Endothelial cell (in vitro differentiated cells): Measurements from ENCODE around the gene CCL20. TPM values are rescaled to one million over a fixed set of nuclear protein-coding genes. Genes with fewer than 3 reads are reported as not detected.

ENCODE experiments used
- DNase-seq: peaks from one replicate; pipeline ENCODE4 v3.0.0; 2021; ENCODE audit warnings: low spot score
- H3K27ac Mint-ChIP-seq: one replicate; pipeline ENCODE4 v1.8.0; 2021; ENCODE audit warnings: mixed read lengths, inconsistent platforms; ENCODE audit not compliant: unreplicated experiment
- H3K27me3 Mint-ChIP-seq: one replicate; pipeline ENCODE4 v1.8.0; 2021; ENCODE audit warnings: mild to moderate bottlenecking, moderate library complexity, mixed read lengths, inconsistent platforms; ENCODE audit not compliant: unreplicated experiment
- H3K36me3 Mint-ChIP-seq: one replicate; pipeline ENCODE4 v1.8.0; 2021; ENCODE audit warnings: mild to moderate bottlenecking, low read depth, mixed read lengths, inconsistent platforms; ENCODE audit not compliant: unreplicated experiment
- H3K4me1 Mint-ChIP-seq: one replicate; pipeline ENCODE4 v1.8.0; 2021; ENCODE audit warnings: mild to moderate bottlenecking, mixed read lengths, inconsistent platforms; ENCODE audit not compliant: unreplicated experiment
- H3K4me3 Mint-ChIP-seq: one replicate; pipeline ENCODE4 v1.8.0; 2021; ENCODE audit warnings: mild to moderate bottlenecking, mixed read lengths, inconsistent platforms; ENCODE audit not compliant: unreplicated experiment
- H3K9me3 Mint-ChIP-seq: one replicate; pipeline ENCODE4 v1.8.0; 2021; ENCODE audit warnings: mixed read lengths, inconsistent platforms; ENCODE audit not compliant: unreplicated experiment
- total RNA-seq: library from RNA; stranded (reverse); fragmentation: NEBNext Ultra II Directional; extraction: Animal tissue kit (Norgen Biotek cat#: 25700); gene quantifications from one replicate; pipeline ENCODE4 v1.2.1, GENCODE V29; 2021; ENCODE audit not compliant: unreplicated experiment
- TF ChIP-seq, protein P1 (sequence below): fragments of 200-600 bp; sonication (generic); IDR thresholded peaks from one replicate; pipeline ENCODE4 v1.5.0; 2021; ENCODE audit warnings: antibody characterized with exemption; ENCODE audit not compliant: unreplicated experiment

CCL20 gene
- total RNA-seq, 1 donor from 2014 or later = not detected

DNA sequence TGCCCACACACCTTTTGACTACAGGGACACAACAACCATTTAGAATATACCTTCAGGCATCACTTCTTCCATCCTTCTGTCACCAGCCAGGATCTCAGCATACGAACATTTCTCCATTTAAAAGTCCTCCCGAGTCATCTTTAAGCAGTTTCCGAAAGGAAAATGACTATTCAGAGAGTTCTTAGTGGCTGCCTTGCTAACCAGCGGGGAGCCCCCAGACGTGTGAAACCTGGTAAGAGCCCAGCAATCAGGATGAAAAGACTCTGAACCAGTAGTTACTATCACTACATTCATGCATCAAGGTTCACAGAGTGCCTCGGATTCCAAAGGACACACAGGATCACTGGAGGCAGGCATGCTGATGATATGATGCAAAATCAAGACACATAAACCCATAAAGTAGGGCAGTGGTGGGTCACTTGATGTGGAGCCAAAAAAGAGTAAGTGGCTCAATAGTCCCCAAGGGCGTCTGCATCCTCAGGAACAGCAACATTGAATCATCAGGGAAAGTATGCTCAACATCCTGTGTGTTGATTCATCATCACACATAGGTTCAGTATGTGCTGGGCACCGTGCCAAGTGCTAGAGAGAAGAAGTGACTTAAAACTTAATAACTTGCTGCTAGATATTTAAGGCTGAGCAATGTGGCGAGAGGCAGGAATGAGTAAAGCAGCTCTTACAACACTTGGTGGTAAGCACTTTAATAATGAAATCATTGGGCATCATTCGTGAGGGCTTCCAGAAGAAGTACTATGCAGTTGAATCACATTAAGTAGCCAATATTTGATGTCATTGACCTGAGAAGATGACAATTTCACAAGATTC, 4.4 kb downstream of the CCL20 start:
- no peaks in the 10 kb centered on the region for H3K36me3 Mint-ChIP-seq
- H3K4me3 Mint-ChIP-seq = no peak overlapping the region
- H3K27me3 Mint-ChIP-seq = no peaks in the 10 kb centered on the region
- DNase-seq = no peak
- peaks cover 10% of the 10 kb centered on the region for H3K4me1 Mint-ChIP-seq
- TF ChIP-seq, protein P1, sequence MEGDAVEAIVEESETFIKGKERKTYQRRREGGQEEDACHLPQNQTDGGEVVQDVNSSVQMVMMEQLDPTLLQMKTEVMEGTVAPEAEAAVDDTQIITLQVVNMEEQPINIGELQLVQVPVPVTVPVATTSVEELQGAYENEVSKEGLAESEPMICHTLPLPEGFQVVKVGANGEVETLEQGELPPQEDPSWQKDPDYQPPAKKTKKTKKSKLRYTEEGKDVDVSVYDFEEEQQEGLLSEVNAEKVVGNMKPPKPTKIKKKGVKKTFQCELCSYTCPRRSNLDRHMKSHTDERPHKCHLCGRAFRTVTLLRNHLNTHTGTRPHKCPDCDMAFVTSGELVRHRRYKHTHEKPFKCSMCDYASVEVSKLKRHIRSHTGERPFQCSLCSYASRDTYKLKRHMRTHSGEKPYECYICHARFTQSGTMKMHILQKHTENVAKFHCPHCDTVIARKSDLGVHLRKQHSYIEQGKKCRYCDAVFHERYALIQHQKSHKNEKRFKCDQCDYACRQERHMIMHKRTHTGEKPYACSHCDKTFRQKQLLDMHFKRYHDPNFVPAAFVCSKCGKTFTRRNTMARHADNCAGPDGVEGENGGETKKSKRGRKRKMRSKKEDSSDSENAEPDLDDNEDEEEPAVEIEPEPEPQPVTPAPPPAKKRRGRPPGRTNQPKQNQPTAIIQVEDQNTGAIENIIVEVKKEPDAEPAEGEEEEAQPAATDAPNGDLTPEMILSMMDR = no peak
- H3K9me3 Mint-ChIP-seq = no peaks in the 10 kb centered on the region
- H3K27ac Mint-ChIP-seq = no peak overlapping the region

GRCh38 chr2:227818675-227819397, 5.2 kb downstream of the CCL20 start:
- H3K9me3 Mint-ChIP-seq = no peaks in the 10 kb centered on the region
- no peaks in the 10 kb centered on the region for H3K27me3 Mint-ChIP-seq
- DNase-seq = no peak
- no peak overlapping the region for H3K27ac Mint-ChIP-seq
- H3K4me3 Mint-ChIP-seq = no peak overlapping the region
- TF ChIP-seq, protein P1 = no peak
- H3K36me3 Mint-ChIP-seq = no peaks in the 10 kb centered on the region
- H3K4me1 Mint-ChIP-seq = peaks cover 3% of the 10 kb centered on the region

DNA sequence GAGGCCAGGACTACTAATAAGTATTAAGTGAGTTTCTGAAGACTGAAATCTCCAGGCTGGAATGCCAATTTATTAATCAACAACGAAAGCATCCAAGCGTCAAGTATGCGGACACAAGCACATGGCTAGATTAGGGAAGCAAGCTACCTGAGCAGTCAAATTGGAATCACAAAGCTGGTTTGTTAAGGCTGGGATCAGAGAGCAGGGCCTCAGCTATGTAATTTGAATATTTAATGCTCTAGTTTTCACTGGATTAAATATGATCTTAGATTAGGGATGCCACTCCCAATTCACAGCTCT, 5.7 kb downstream of the CCL20 start:
- no peaks in the 10 kb centered on the region for H3K9me3 Mint-ChIP-seq
- no peaks in the 10 kb centered on the region for H3K36me3 Mint-ChIP-seq
- no peak for DNase-seq
- TF ChIP-seq, protein P1 = no peak
- H3K27me3 Mint-ChIP-seq = no peaks in the 10 kb centered on the region
- H3K27ac Mint-ChIP-seq = no peak overlapping the region
- no peak overlapping the region for H3K4me3 Mint-ChIP-seq
- H3K4me1 Mint-ChIP-seq = no peaks in the 10 kb centered on the region

DNA sequence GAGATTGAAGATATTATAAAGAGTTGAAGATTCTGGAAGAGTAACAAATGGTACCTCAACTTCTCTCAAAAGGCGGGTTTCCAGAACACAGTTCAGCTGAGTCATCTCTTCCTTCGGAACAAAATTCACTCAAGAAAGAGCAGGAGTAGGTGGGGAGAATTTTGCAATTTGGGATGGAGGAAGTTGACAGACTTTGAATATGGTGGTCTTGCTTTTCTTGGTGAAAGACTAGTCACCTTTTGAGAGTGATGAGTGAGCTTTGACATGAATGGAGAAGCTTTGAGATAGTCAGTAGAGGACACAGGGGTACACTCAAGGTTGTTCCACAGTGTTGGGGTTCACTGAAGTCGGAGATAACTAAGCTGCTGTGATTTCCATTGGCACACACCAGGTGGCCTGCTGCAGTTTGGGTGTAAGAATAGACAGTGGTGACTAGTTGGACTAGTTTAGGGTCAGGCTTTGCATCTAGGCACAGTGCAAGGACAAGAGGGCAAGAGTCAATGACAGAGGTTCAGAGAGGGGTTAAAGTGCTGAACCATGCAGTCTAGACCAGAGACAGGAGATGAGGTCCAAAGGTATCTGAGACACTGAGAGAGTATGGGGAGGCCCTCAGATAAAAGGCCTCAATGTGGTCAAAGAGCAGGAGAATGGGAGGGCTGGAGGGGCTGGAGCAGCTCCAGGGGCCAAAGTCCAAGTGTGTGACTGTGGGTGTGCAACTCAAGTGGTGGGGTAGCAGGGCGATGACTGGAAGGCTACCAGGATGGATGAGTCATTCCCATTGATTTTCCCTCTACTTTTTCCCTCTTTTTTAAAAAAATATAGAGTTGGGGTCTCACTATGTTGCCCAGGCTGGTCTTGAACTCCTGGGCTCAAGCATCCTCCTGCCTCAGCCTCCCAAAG, 7.7 kb downstream of the CCL20 start:
- Mint-ChIP-seq H3K27ac (no peak overlapping the region), H3K4me1 (no peaks in the 10 kb centered on the region), H3K27me3 (no peaks in the 10 kb centered on the region), H3K9me3 (no peaks in the 10 kb centered on the region), H3K4me3 (no peak overlapping the region), H3K36me3 (no peaks in the 10 kb centered on the region)
- no peak for DNase-seq
- TF ChIP-seq, protein P1 = no peak
